SK-N-SH treated with all-trans-retinoic acid at 6 μM for 48 hours (cell line): Measurements from ENCODE around the gene PSMA4.

Experiments used
- ATAC-seq: fragments of 200-7000 bp; cut with Tn5 transposase; 3 replicates; pipeline ENCODE4 v1.9.1; 2020; ENCODE audit warnings: mild to moderate bottlenecking, moderate library complexity
- ARNTL ChIP-seq: fragments of 450-650 bp; formaldehyde crosslinking; IDR thresholded peaks from 2 replicates; pipeline ENCODE4 v1.5.0; 2020; ENCODE audit warnings: low read depth, mild to moderate bottlenecking, moderate library complexity, borderline replicate concordance
- BACH2 ChIP-seq: fragments of 250-450 bp; sonication (Bioruptor Pico); IDR thresholded peaks from 2 replicates; pipeline ENCODE4 v1.9.0; 2021; ENCODE audit warnings: mild to moderate bottlenecking, borderline replicate concordance
- CSDC2 ChIP-seq: fragments of 250-450 bp; sonication (Bioruptor Pico); IDR thresholded peaks from 2 replicates; pipeline ENCODE4 v1.5.0; 2020; ENCODE audit warnings: mild to moderate bottlenecking, moderate library complexity
- GLIS3 ChIP-seq: fragments of 250-450 bp; sonication (Bioruptor Pico); IDR thresholded peaks from 2 replicates; pipeline ENCODE4 v1.5.0; 2020; ENCODE audit warnings: mild to moderate bottlenecking, moderate library complexity
- ISL1 ChIP-seq: fragments of 250-450 bp; sonication (Bioruptor Pico); IDR thresholded peaks from 2 replicates; pipeline ENCODE4 v2.1.2; 2022; ENCODE audit warnings: mild to moderate bottlenecking, moderate library complexity
- OSR1 ChIP-seq: fragments of 250-450 bp; sonication (Bioruptor Pico); IDR thresholded peaks from 2 replicates; pipeline ENCODE4 v1.8.0; 2022; ENCODE audit warnings: moderate library complexity, mild to moderate bottlenecking, inconsistent platforms
- PATZ1 ChIP-seq: fragments of 250-450 bp; sonication (Bioruptor Pico); IDR thresholded peaks from 2 replicates; pipeline ENCODE4 v1.8.0; 2020; ENCODE audit warnings: mild to moderate bottlenecking, moderate library complexity, borderline replicate concordance
- POU6F1 ChIP-seq: fragments of 250-450 bp; sonication (Bioruptor Pico); IDR thresholded peaks from 2 replicates; pipeline ENCODE4 v1.8.0; 2021; ENCODE audit warnings: low read depth, mild to moderate bottlenecking, moderate library complexity, borderline replicate concordance
- PPARA ChIP-seq: fragments of 250-450 bp; sonication (Bioruptor Pico); IDR thresholded peaks from 2 replicates; pipeline ENCODE4 v1.5.0; 2020; ENCODE audit warnings: mild to moderate bottlenecking, borderline replicate concordance
- RARB ChIP-seq: fragments of 250-450 bp; sonication (Bioruptor Pico); IDR thresholded peaks from 2 replicates; pipeline ENCODE4 v1.8.0; 2021; ENCODE audit warnings: mild to moderate bottlenecking, moderate library complexity
- SNAI2 ChIP-seq: fragments of 250-450 bp; sonication (Bioruptor Pico); IDR thresholded peaks from 2 replicates; pipeline ENCODE4 v1.5.0; 2020; ENCODE audit warnings: mild to moderate bottlenecking, moderate library complexity
- TOX ChIP-seq: fragments of 250-450 bp; sonication (Bioruptor Pico); IDR thresholded peaks from 2 replicates; pipeline ENCODE4 v1.8.0; 2021; ENCODE audit warnings: mild to moderate bottlenecking, moderate library complexity, borderline replicate concordance
- ZC3H10 ChIP-seq: fragments of 250-450 bp; sonication (Bioruptor Pico); IDR thresholded peaks from 2 replicates; pipeline ENCODE4 v1.5.1; 2021; ENCODE audit warnings: mild to moderate bottlenecking, moderate library complexity
- ZFP3 ChIP-seq: fragments of 250-450 bp; sonication (Bioruptor Pico); IDR thresholded peaks from 2 replicates; pipeline ENCODE4 v1.5.0; 2020; ENCODE audit warnings: mild to moderate bottlenecking, moderate library complexity
- ZFP30 ChIP-seq: fragments of 450-650 bp; formaldehyde crosslinking; IDR thresholded peaks from 2 replicates; pipeline ENCODE4 v1.5.0; 2022; ENCODE audit warnings: mild to moderate bottlenecking, moderate library complexity
- ZNF565 ChIP-seq: fragments of 450-650 bp; formaldehyde crosslinking; conservative IDR thresholded peaks from 2 replicates; pipeline ENCODE4 v1.5.0; 2020; ENCODE audit warnings: low read depth, mild to moderate bottlenecking, moderate library complexity
- ZNF70 ChIP-seq: fragments of 450-650 bp; formaldehyde crosslinking; IDR thresholded peaks from 2 replicates; pipeline ENCODE4 v1.5.0; 2020; ENCODE audit warnings: mild to moderate bottlenecking, moderate library complexity
- ZNF8 ChIP-seq: fragments of 450-650 bp; formaldehyde crosslinking; IDR thresholded peaks from 2 replicates; pipeline ENCODE4 v1.5.0; 2020; ENCODE audit warnings: mild to moderate bottlenecking, moderate library complexity
- TF ChIP-seq, protein P1 (sequence below): fragments of 250-450 bp; sonication (Bioruptor Pico); IDR thresholded peaks from 2 replicates; pipeline ENCODE4 v1.5.1; 2020; ENCODE audit warnings: low read depth, mild to moderate bottlenecking, moderate library complexity
- TF ChIP-seq, protein P2 (sequence below): fragments of 250-450 bp; sonication (Bioruptor Pico); IDR thresholded peaks from 2 replicates; pipeline ENCODE4 v1.5.1; 2021; ENCODE audit warnings: mild to moderate bottlenecking, moderate library complexity

PSMA4 gene

GRCh38 chr15:78565951-78566774, 25.9 kb downstream of the PSMA4 start:
- ATAC-seq: peak; percentile 80
- TF ChIP-seq, protein P1, sequence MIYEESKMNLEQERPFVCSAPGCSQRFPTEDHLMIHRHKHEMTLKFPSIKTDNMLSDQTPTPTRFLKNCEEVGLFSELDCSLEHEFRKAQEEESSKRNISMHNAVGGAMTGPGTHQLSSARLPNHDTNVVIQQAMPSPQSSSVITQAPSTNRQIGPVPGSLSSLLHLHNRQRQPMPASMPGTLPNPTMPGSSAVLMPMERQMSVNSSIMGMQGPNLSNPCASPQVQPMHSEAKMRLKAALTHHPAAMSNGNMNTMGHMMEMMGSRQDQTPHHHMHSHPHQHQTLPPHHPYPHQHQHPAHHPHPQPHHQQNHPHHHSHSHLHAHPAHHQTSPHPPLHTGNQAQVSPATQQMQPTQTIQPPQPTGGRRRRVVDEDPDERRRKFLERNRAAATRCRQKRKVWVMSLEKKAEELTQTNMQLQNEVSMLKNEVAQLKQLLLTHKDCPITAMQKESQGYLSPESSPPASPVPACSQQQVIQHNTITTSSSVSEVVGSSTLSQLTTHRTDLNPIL (CRISPR knock-in tag): no peak
- TF ChIP-seq ZFP30 (no peak), ZNF8 (no peak), ARNTL (no peak), RARB (CRISPR knock-in tag) (no peak)

GRCh38 chr15:78567531-78567930, 27.3 kb downstream of the PSMA4 start:
- ATAC-seq: no peak
- TF ChIP-seq CSDC2 (CRISPR knock-in tag) (no peak), ZNF565 (no peak), POU6F1 (CRISPR knock-in tag) (no peak), BACH2 (CRISPR knock-in tag) (no peak), ARNTL (no peak), OSR1 (CRISPR knock-in tag) (no peak), TOX (CRISPR knock-in tag) (no peak), ISL1 (CRISPR knock-in tag) (no peak), RARB (CRISPR knock-in tag) (no peak), PATZ1 (CRISPR knock-in tag) (no peak), ZFP30 (no peak), ZNF8 (no peak), SNAI2 (CRISPR knock-in tag) (no peak), ZNF70 (CRISPR knock-in tag) (no peak), ZFP3 (CRISPR knock-in tag) (no peak), ZC3H10 (no peak), PPARA (CRISPR knock-in tag) (no peak)
- TF ChIP-seq, protein P1 (CRISPR knock-in tag): no peak

DNA sequence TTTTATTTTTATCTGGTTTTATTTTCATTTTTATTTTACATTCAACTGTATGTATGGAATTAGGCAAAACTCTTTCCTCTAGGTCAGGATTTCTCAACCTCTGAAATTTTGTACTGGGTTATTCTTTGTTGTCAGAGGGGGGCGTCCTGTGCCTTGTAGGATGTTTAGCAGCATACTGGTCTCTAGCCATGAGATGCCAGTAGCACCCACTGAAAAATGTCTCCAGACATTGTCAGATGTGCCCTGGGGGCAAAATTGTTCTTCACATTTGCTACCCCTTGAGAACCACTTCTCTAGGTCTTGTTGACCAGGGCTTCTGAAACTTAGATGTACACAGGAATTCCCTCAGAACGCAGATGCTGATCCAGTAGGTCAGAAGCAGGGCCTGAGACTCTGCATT, 30.5 kb downstream of the PSMA4 start:
- no peak for ATAC-seq
- TF ChIP-seq OSR1 (CRISPR knock-in tag) (no peak), BACH2 (CRISPR knock-in tag) (no peak), ARNTL (no peak), PATZ1 (CRISPR knock-in tag) (no peak), ZFP30 (no peak), GLIS3 (CRISPR knock-in tag) (no peak), ZFP3 (CRISPR knock-in tag) (no peak), ZNF70 (CRISPR knock-in tag) (no peak), SNAI2 (CRISPR knock-in tag) (no peak)
- TF ChIP-seq, protein P1 (CRISPR knock-in tag): no peak
- TF ChIP-seq, protein P2, sequence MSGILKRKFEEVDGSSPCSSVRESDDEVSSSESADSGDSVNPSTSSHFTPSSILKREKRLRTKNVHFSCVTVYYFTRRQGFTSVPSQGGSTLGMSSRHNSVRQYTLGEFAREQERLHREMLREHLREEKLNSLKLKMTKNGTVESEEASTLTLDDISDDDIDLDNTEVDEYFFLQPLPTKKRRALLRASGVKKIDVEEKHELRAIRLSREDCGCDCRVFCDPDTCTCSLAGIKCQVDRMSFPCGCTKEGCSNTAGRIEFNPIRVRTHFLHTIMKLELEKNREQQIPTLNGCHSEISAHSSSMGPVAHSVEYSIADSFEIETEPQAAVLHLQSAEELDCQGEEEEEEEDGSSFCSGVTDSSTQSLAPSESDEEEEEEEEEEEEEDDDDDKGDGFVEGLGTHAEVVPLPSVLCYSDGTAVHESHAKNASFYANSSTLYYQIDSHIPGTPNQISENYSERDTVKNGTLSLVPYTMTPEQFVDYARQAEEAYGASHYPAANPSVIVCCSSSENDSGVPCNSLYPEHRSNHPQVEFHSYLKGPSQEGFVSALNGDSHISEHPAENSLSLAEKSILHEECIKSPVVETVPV (CRISPR knock-in tag): no peak
